K562 (cell line): ENCODE data around the gene TBC1D17. TPM values are rescaled to one million over a fixed set of nuclear protein-coding genes. Genes with fewer than 3 reads are reported as not detected.

ENCODE experiments used
- ARID1B ChIP-seq: fragments of 450-650 bp; IDR thresholded peaks from 2 replicates; pipeline ENCODE4 v1.6.1; 2016; ENCODE audit warnings: antibody characterized with exemption, mild to moderate bottlenecking, inconsistent platforms
- ATF3 ChIP-seq, 2 experiments: fragments of 450-650 bp in 1 of 2; sonication (generic) in 1 of 2; formaldehyde crosslinking in 1 of 2; IDR thresholded peaks in 1 of 2; conservative IDR thresholded peaks in 1 of 2; 2 replicates each; pipeline versions ENCODE4 v1.6.1 to v1.8.1; 2016 to 2023; ENCODE audit warnings: mild to moderate bottlenecking in 2 of 2, moderate library complexity in 2 of 2, inconsistent platforms in 1 of 2, missing genetic modification reagents in 1 of 2
- CREM ChIP-seq: IDR thresholded peaks from 2 replicates; pipeline ENCODE4 v1.6.1; 2014; ENCODE audit warnings: antibody characterized with exemption, low read depth
- FOXK2 ChIP-seq, 2 experiments: fragments of 450-650 bp; IDR thresholded peaks in 1 of 2; conservative IDR thresholded peaks in 1 of 2; 2 replicates each; pipeline ENCODE4 v1.6.1; 2016; ENCODE audit warnings: low read depth in 2 of 2, mild to moderate bottlenecking in 1 of 2
- FOXP1 ChIP-seq: sonication (generic); formaldehyde crosslinking; IDR thresholded peaks from 2 replicates; pipeline ENCODE4 v1.8.0; 2022; ENCODE audit warnings: mild to moderate bottlenecking, missing genetic modification reagents
- FUS ChIP-seq: fragments of 200-400 bp; formaldehyde crosslinking; optimal IDR thresholded peaks from 2 replicates; pipeline ENCODE3; 2017; ENCODE audit warnings: low read depth, low read length
- GABPB1 ChIP-seq: sonication (generic); formaldehyde crosslinking; IDR thresholded peaks from 2 replicates; pipeline ENCODE4 v1.8.0; 2022; ENCODE audit warnings: mild to moderate bottlenecking, missing genetic modification reagents
- HBP1 ChIP-seq: fragments of 450-650 bp; formaldehyde crosslinking; IDR thresholded peaks from 2 replicates; pipeline ENCODE4 v1.4.0; 2022; ENCODE audit warnings: missing genetic modification characterization
- HDAC1 ChIP-seq, 2 experiments: fragments of 450-650 bp; IDR thresholded peaks; 2 replicates each; pipeline ENCODE4 v1.6.1; 2016 to 2017; ENCODE audit warnings: inconsistent platforms in 1 of 2, mild to moderate bottlenecking in 1 of 2, moderate library complexity in 1 of 2
- KDM4B ChIP-seq, 2 experiments: fragments of 450-650 bp in 1 of 2; sonication (generic) in 1 of 2; IDR thresholded peaks; 2 replicates each; pipeline ENCODE4 v1.6.1; 2016 to 2017; ENCODE audit warnings: borderline replicate concordance in 2 of 2, antibody characterized with exemption in 1 of 2, low read depth in 1 of 2, mild to moderate bottlenecking in 1 of 2
- LEF1 ChIP-seq: fragments of 450-650 bp; IDR thresholded peaks from 2 replicates; pipeline ENCODE4 v1.6.1; 2016; ENCODE audit warnings: mild to moderate bottlenecking
- MAX ChIP-seq: sonication (generic); formaldehyde crosslinking; IDR thresholded peaks from 2 replicates; pipeline ENCODE4 v1.9.0; 2022; ENCODE audit warnings: mild to moderate bottlenecking, missing genetic modification reagents
- PML ChIP-seq: IDR thresholded peaks from 2 replicates; pipeline ENCODE4 v1.6.1; 2012; ENCODE audit warnings: low read length, inconsistent platforms
- POLR2AphosphoS5 ChIP-seq: IDR thresholded peaks from 2 replicates; pipeline ENCODE4 v1.6.1; 2011; ENCODE audit warnings: mild to moderate bottlenecking, low read depth, low read length, moderate library complexity; ENCODE audit not compliant: control insufficient read depth, insufficient read depth
- RB1 ChIP-seq: fragments of 450-650 bp; IDR thresholded peaks from 2 replicates; pipeline ENCODE4 v1.6.1; 2017; ENCODE audit warnings: low read depth, mild to moderate bottlenecking
- RHOXF2B ChIP-seq: fragments of 250-450 bp; sonication (Bioruptor Pico); conservative IDR thresholded peaks from 2 replicates; pipeline ENCODE4 v1.5.1; 2021
- SMARCA4 ChIP-seq: fragments of 450-650 bp; IDR thresholded peaks from 2 replicates; pipeline ENCODE4 v1.6.1; 2016
- SRF ChIP-seq, 2 experiments: fragments of 250-450, 450-650 bp in 1 of 2; sonication (Bioruptor Pico) in 1 of 2; sonication (generic) in 1 of 2; formaldehyde crosslinking; IDR thresholded peaks; 2 replicates each; pipeline versions ENCODE4 v1.5.0 to v1.5.1; 2020 to 2022; ENCODE audit warnings: mild to moderate bottlenecking in 1 of 2, missing genetic modification reagents in 1 of 2
- TBP ChIP-seq: optimal IDR thresholded peaks from 2 replicates; pipeline ENCODE3; 2011; ENCODE audit warnings: low read depth, low read length, improper control_type of control experiment
- TCF7 ChIP-seq: sonication (generic); IDR thresholded peaks from 2 replicates; pipeline ENCODE4 v1.6.1; 2016; ENCODE audit warnings: antibody characterized with exemption, borderline replicate concordance
- TCF7L2 ChIP-seq: fragments of 150-350 bp; IDR thresholded peaks from 2 replicates; pipeline ENCODE4 v1.6.1; 2016; ENCODE audit warnings: low read depth, mild to moderate bottlenecking, low read length, moderate library complexity
- TRIM24 ChIP-seq, 2 experiments: fragments of 450-650 bp; IDR thresholded peaks; 2 replicates each; pipeline ENCODE4 v1.6.1; 2016
- ZBTB7A ChIP-seq: IDR thresholded peaks from 2 replicates; pipeline ENCODE4 v1.6.1; 2011; ENCODE audit warnings: low read depth, mild to moderate bottlenecking, low read length, moderate library complexity, borderline replicate concordance; ENCODE audit not compliant: control insufficient read depth
- ZKSCAN1 ChIP-seq: fragments of 150-350 bp; IDR thresholded peaks from 2 replicates; pipeline ENCODE4 v1.6.1; 2016; ENCODE audit warnings: low read depth, low read length
- ZNF239 ChIP-seq: fragments of 250-450 bp; sonication (Bioruptor Pico); IDR thresholded peaks from 2 replicates; pipeline ENCODE4 v1.4.0; 2020; ENCODE audit warnings: mild to moderate bottlenecking
- ZNF717 ChIP-seq: fragments of 250-450 bp; sonication (Bioruptor Pico); IDR thresholded peaks from 2 replicates; pipeline ENCODE4 v1.5.0; 2021
- ZNF778 ChIP-seq: fragments of 450-650 bp; formaldehyde crosslinking; IDR thresholded peaks from 2 replicates; pipeline ENCODE4 v1.4.0; 2020; ENCODE audit warnings: mild to moderate bottlenecking, moderate library complexity
- polyA plus RNA-seq, 8 experiments: library from polyadenylated mRNA; depleted of rRNA in 4 of 8; stranded (reverse) in 5 of 8; unstranded in 3 of 8; fragments of >200 nt; fragmentation: Nextera tagmentation in 2 of 8; fragmentation: Illumina TruSeq in 1 of 8; extraction: Ambion mirVana in 2 of 8; extraction: Trizol in 1 of 8; gene quantifications; 2 replicates each; pipeline versions ENCODE4 v1.2.1 to v1.2.3, GENCODE V29; 2011 to 2014; ENCODE audit warnings: inconsistent platforms in 1 of 8, missing spikeins in 1 of 8
- total RNA-seq, 7 experiments: library from RNA; depleted of rRNA in 6 of 7; stranded (reverse); fragments of >200 nt in 6 of 7; fragmentation: Illumina TruSeq in 2 of 7; extraction: Trizol in 2 of 7; gene quantifications; 2 replicates each; pipeline versions ENCODE4 v1.2.1 to v1.2.3, GENCODE V29; 2011 to 2021; ENCODE audit warnings: low replicate concordance in 1 of 7

TBC1D17 gene
- total and polyA plus RNA-seq, 9 of the 15 experiments (the other 6 are each of a cell fraction or from before 2014, with no cell fraction given), result 0.42 to 16.0 (median 3.8) TPM

DNA sequence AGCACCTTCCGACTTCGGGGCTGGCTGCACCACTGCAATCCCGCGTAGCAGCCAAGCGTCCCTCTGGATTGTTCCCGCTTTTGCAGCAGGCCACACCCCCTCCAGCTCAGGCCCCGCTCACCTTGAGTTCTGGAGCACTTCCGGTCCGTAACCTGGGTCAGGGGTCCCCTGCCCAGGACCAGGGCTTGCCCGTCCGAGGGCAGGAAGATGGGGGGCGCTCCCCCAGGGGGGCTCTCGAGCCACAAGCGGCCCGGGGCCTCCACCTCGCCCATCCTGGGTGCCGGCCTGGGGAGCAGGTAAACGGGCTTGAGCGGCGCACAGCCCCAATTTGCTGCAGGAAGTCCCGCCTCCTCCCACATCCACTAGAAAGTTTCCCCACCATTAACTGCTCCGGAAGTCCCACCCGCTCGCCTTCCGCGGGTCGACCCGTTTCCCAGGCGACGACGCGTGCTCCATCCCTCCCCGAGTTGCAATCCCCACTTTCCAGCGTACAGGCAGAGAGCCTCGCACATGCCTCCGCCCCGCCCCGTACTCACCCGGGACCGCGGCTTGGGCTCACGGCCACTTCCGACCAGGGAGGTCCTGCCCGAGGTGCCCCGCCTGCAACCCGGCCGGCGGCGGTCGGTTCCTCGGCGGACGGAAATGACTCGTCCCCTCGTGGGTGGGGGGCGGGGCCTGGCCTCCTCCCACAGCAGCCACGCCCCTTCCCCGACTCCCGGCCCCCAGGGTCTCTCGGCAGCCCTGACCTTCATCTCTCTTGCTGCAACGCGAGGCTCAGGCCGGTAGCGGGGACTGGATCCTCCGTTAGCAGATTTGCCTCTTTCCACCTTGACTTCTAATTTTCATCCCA is 10.3 kb upstream of the TBC1D17 start, which contains the start of gene PNKP (continued):
- no peak for TF ChIP-seq HBP1 (CRISPR knock-in tag)
- TF ChIP-seq ZNF239 (CRISPR knock-in tag), result no peak
- peak in 1 of 2 experiments; percentile 89; a peak in 2 of 4 replicates for TF ChIP-seq KDM4B (IDR thresholded peaks at IDR 0.05; ENCODE audit: borderline replicate concordance in 2 of 2, low read depth in 1 of 2)
- peak in 1 of 2 experiments; percentile 87; a peak in 2 of 4 replicates for TF ChIP-seq TRIM24 (IDR thresholded peaks at IDR 0.05)
- TF ChIP-seq ZKSCAN1, result no peak
- 0 out of 2 replicates have a peak, but pooled peaks have one; percentile 65 for TF ChIP-seq POLR2AphosphoS5
- TF ChIP-seq LEF1, result no peak
- peak; percentile 52 for TF ChIP-seq TBP
- no peak for TF ChIP-seq TCF7L2
- TF ChIP-seq PML, result peak; percentile 64; the same call in 1 of the 2 replicates
- no peak for TF ChIP-seq RHOXF2B (CRISPR knock-in tag)
- TF ChIP-seq CREM, result peak; percentile 93
- peak; percentile 84 for TF ChIP-seq MAX (CRISPR knock-in tag)
- no peak for TF ChIP-seq ZNF717 (CRISPR knock-in tag)
- TF ChIP-seq FUS, result peak; percentile 30
- TF ChIP-seq TCF7, result peak; percentile 14; the same call in 1 of the 2 replicates
- TF ChIP-seq HDAC1 (IDR thresholded peaks at IDR 0.05), result peak in 1 of 2 experiments; percentile 98; a peak in 2 of 4 replicates
- TF ChIP-seq ATF3 (IDR thresholded peaks at IDR 0.05), result peak; percentile 64
- peak; percentile 73; the same call in 1 of the 2 replicates for TF ChIP-seq ATF3 (CRISPR knock-in tag; conservative IDR thresholded peaks at IDR 0.05)
- TF ChIP-seq ZNF778, result no peak
- peak; percentile 37; the same call in 1 of the 2 replicates for TF ChIP-seq RB1
- TF ChIP-seq ARID1B, result 0 out of 2 replicates have a peak, but pooled peaks have one; percentile 16
- peak; percentile 40; the same call in 1 of the 2 replicates for TF ChIP-seq FOXP1 (CRISPR knock-in tag)
- TF ChIP-seq SRF (CRISPR knock-in tag; IDR thresholded peaks at IDR 0.05), result peak in 1 of 2 experiments; percentile 70; a peak in 1 of 4 replicates
- TF ChIP-seq SMARCA4, result no peak
- peak; percentile 95 for TF ChIP-seq GABPB1
- peak; percentile 45 to 65; a peak in 1 of 4 replicates for TF ChIP-seq FOXK2 (conservative IDR thresholded peaks at IDR 0.05 in 1 of 2, IDR thresholded peaks at IDR 0.05 in 1 of 2; ENCODE audit: low read depth in 2 of 2)
- peak; percentile 92 for TF ChIP-seq ZBTB7A
